SHP77 treated with DMSO at 0.1 percent for 48 hours (cell line): Measurements from ENCODE around the gene HMGN4.

Experiments used
- DNase-seq: peaks from one replicate; lab custom pipeline; 2025; lab: John Stamatoyannopoulos, UW

The HMGN4 gene

GRCh38 chr6:26577720-26578072, 39.5 kb downstream of the HMGN4 start:
- DNase-seq: no peak

- no peak for DNase-seq
Observed at GRCh38 chr6:26578279-26578678, 40.1 kb downstream of the HMGN4 start.

- no peak for DNase-seq
Observed at GRCh38 chr6:26578741-26579140, 40.6 kb downstream of the HMGN4 start.

GRCh38 chr6:26581164-26581915, 43.2 kb downstream of the HMGN4 start:
- DNase-seq: no peak

GRCh38 chr6:26588965-26589364, 50.8 kb downstream of the HMGN4 start:
- DNase-seq: no peak

GRCh38 chr6:26592649-26593048, 54.5 kb downstream of the HMGN4 start:
- DNase-seq: no peak

GRCh38 chr6:26593278-26594130, 55.3 kb downstream of the HMGN4 start:
- no peak for DNase-seq

- DNase-seq: no peak
Observed at GRCh38 chr6:26594131-26594498, 55.9 kb downstream of the HMGN4 start.

- DNase-seq: peak; percentile 31
Observed at GRCh38 chr6:26594730-26595632, 56.8 kb downstream of the HMGN4 start.

- peak; percentile 87 for DNase-seq
Observed at GRCh38 chr6:26595669-26596269, 57.6 kb downstream of the HMGN4 start.
